IPS-11a (cell line): ENCODE results near the gene GABBR2.
"Not testable (repeated sequence)": the region's sequence is repeated elsewhere in the genome, so short reads cannot be mapped to it uniquely, and the experiment has no call there.

Experiments used
- H3K4me3 ChIP-seq: one replicate; pipeline ENCODE4 v1.5.1; 2013; ENCODE audit warnings: low read depth, low read length, control low read depth

Gene GABBR2

GRCh38 chr9:98519641-98520040 is 189.1 kb downstream of the GABBR2 start:
- H3K4me3 ChIP-seq, result no peak overlapping the region

- no peak overlapping the region for H3K4me3 ChIP-seq
Measured at GRCh38 chr9:98518556-98518955, 190.2 kb downstream of the GABBR2 start.

- no peak overlapping the region for H3K4me3 ChIP-seq
Measured at GRCh38 chr9:98517761-98518160, 191.0 kb downstream of the GABBR2 start.

- no peak overlapping the region for H3K4me3 ChIP-seq
Measured at GRCh38 chr9:98516897-98517503, 191.7 kb downstream of the GABBR2 start.

- H3K4me3 ChIP-seq, result no peak overlapping the region
Measured at GRCh38 chr9:98516205-98516896, 192.4 kb downstream of the GABBR2 start.

- H3K4me3 ChIP-seq, result no peak overlapping the region
Measured at GRCh38 chr9:98515506-98516204, 193.1 kb downstream of the GABBR2 start.

GRCh38 chr9:98514841-98515240 is 193.9 kb downstream of the GABBR2 start:
- no peak overlapping the region for H3K4me3 ChIP-seq

GRCh38 chr9:98508217-98508919 is 200.4 kb downstream of the GABBR2 start:
- not testable (repeated sequence) for H3K4me3 ChIP-seq

- H3K4me3 ChIP-seq, result no peak overlapping the region
Measured at GRCh38 chr9:98506422-98507054, 202.2 kb downstream of the GABBR2 start.

- H3K4me3 ChIP-seq, result no peak overlapping the region
Measured at GRCh38 chr9:98504298-98505282, 204.1 kb downstream of the GABBR2 start.

- H3K4me3 ChIP-seq, result no peak overlapping the region
Measured at GRCh38 chr9:98503867-98504266, 204.9 kb downstream of the GABBR2 start.

GRCh38 chr9:98502976-98503325 is 205.8 kb downstream of the GABBR2 start:
- H3K4me3 ChIP-seq, result no peak overlapping the region

- H3K4me3 ChIP-seq, result no peak overlapping the region
Measured at GRCh38 chr9:98502311-98502975, 206.3 kb downstream of the GABBR2 start.

GRCh38 chr9:98501819-98502218 is 206.9 kb downstream of the GABBR2 start:
- no peak overlapping the region for H3K4me3 ChIP-seq

GRCh38 chr9:98501259-98501658 is 207.5 kb downstream of the GABBR2 start:
- not testable (repeated sequence) for H3K4me3 ChIP-seq

- no peak overlapping the region for H3K4me3 ChIP-seq
Measured at GRCh38 chr9:98500337-98500919, 208.3 kb downstream of the GABBR2 start.

GRCh38 chr9:98495530-98495929 is 213.2 kb downstream of the GABBR2 start:
- no peak overlapping the region for H3K4me3 ChIP-seq

- H3K4me3 ChIP-seq, result no peak overlapping the region
Measured at GRCh38 chr9:98494852-98495251, 213.9 kb downstream of the GABBR2 start.

- H3K4me3 ChIP-seq, result no peak overlapping the region
Measured at GRCh38 chr9:98491828-98492227, 216.9 kb downstream of the GABBR2 start.
